ENCODE data around the gene B3GNT7. TPM values are rescaled to one million over a fixed set of nuclear protein-coding genes. Genes with fewer than 3 reads are reported as not detected.

B3GNT7 gene
- total RNA-seq, 1 experiment from 2014 or later = 8.9 TPM

DNA sequence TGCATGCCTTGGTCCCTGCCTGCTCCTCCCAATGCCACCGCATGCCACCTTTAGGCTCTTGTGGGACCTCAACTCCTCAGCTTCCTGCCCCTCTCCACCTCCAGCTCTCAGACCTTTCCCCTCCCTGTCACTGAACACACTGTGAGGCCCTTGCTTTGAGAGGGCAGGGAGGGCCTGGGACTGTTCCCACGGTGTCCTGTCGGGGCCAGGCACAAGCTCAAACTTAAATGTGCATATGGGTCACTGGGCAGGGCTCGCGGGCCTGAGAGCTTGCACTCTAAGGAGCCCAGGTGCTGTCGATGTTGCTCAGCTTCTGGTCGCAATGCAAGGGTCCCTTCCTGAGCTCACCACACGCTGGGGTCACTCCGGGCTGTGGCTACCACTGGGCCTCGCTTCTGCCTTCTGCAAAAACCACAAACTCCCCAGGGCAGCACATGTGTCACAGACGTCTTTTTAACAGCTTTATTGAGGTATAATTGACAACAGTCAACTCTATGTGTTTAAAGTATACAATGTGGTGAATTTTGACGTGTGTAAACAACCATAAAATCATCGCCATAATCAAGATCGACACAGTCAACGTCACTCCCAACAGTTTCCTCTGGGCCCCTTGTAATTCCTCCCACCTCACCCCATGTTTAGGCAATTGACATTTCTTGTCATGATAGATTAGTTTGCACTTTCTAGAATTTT is 11.9 kb upstream of the B3GNT7 start:
- Mint-ChIP-seq H3K4me3 (ENCODE audit: low read depth, unreplicated experiment) (no peak overlapping the region), H3K4me1 (ENCODE audit: low read depth, unreplicated experiment) (peaks cover 10% of the 10 kb centered on the region), H3K36me3 (ENCODE audit: insufficient read depth, unreplicated experiment) (peaks cover 5% of the 10 kb centered on the region), H3K9me3 (ENCODE audit: low read depth, unreplicated experiment) (peaks cover 5% of the 10 kb centered on the region), H3K27ac (ENCODE audit: unreplicated experiment) (no peak overlapping the region), H3K27me3 (ENCODE audit: unreplicated experiment) (peaks cover 15% of the 10 kb centered on the region)
- intact Hi-C loops (cut with micrococcal nuclease; ENCODE audit: unreplicated experiment) = no loop called here
- no peak for DNase-seq
- TF ChIP-seq, protein P1, sequence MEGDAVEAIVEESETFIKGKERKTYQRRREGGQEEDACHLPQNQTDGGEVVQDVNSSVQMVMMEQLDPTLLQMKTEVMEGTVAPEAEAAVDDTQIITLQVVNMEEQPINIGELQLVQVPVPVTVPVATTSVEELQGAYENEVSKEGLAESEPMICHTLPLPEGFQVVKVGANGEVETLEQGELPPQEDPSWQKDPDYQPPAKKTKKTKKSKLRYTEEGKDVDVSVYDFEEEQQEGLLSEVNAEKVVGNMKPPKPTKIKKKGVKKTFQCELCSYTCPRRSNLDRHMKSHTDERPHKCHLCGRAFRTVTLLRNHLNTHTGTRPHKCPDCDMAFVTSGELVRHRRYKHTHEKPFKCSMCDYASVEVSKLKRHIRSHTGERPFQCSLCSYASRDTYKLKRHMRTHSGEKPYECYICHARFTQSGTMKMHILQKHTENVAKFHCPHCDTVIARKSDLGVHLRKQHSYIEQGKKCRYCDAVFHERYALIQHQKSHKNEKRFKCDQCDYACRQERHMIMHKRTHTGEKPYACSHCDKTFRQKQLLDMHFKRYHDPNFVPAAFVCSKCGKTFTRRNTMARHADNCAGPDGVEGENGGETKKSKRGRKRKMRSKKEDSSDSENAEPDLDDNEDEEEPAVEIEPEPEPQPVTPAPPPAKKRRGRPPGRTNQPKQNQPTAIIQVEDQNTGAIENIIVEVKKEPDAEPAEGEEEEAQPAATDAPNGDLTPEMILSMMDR (IDR thresholded peaks at IDR 0.05; ENCODE audit: unreplicated experiment) = no peak
- BruUV-seq (replicated peaks) = no TSS peak
- CTCF ChIA-PET = no interaction called here

DNA sequence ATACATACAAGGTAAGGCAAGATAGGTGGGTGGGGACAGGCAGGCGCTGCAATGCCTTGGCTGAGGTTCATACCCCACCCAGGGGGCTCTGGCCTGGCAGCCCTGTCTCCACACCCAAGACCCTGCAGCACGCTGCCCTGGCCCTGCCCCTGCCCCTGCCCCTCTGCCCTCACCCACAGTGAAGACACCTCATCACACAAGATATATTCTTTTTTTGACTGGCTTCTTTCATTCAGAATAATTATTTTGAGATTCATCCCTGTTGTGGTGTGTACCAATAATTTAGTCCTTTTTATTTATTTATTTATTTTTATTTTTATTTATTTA is 11.4 kb upstream of the B3GNT7 start:
- DNase-seq = no peak
- H3K36me3 Mint-ChIP-seq (ENCODE audit: insufficient read depth, unreplicated experiment) = peaks cover 5% of the 10 kb centered on the region
- no TSS peak for BruUV-seq (replicated peaks)

DNA sequence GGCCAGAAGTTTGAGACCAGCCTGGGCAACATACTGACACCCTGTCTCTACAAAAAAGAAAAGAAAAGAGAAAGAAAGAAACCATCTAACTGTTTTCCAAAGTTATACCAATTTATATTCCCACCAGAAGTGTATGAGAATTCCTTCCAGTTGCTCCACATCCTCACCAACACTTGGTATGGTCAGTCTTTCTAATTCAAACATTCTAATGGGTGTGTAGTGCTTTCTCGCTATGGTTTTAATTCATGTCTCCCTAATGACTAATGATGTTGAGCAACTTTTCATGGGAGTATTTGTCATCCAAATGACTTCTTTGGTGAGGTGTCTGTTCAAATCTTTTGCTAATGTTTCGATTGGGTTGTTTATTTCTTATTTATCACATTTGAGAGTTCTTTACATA is 10.5 kb upstream of the B3GNT7 start:
- Mint-ChIP-seq H3K27ac (ENCODE audit: unreplicated experiment) (no peak overlapping the region), H3K27me3 (ENCODE audit: unreplicated experiment) (peaks cover 15% of the 10 kb centered on the region), H3K36me3 (ENCODE audit: insufficient read depth, unreplicated experiment) (peaks cover 5% of the 10 kb centered on the region), H3K4me3 (ENCODE audit: low read depth, unreplicated experiment) (no peak overlapping the region), H3K9me3 (ENCODE audit: low read depth, unreplicated experiment) (peaks cover 5% of the 10 kb centered on the region), H3K4me1 (ENCODE audit: low read depth, unreplicated experiment) (peaks cover 12% of the 10 kb centered on the region)
- intact Hi-C loops (cut with micrococcal nuclease; ENCODE audit: unreplicated experiment) = no loop called here
- CTCF ChIA-PET = no interaction called here
- BruUV-seq (replicated peaks) = no TSS peak
- DNase-seq = no peak
- TF ChIP-seq, protein P1 (IDR thresholded peaks at IDR 0.05; ENCODE audit: unreplicated experiment) = no peak

More for the DNA sequence above, 11.4 kb upstream of the B3GNT7 start:
- intact Hi-C loops (cut with micrococcal nuclease; ENCODE audit: unreplicated experiment) = no loop called here
- Mint-ChIP-seq H3K27me3 (ENCODE audit: unreplicated experiment) (peaks cover 15% of the 10 kb centered on the region), H3K4me1 (ENCODE audit: low read depth, unreplicated experiment) (peaks cover 12% of the 10 kb centered on the region), H3K27ac (ENCODE audit: unreplicated experiment) (no peak overlapping the region), H3K4me3 (ENCODE audit: low read depth, unreplicated experiment) (no peak overlapping the region), H3K9me3 (ENCODE audit: low read depth, unreplicated experiment) (peaks cover 5% of the 10 kb centered on the region)
- CTCF ChIA-PET = no interaction called here
- TF ChIP-seq, protein P1 (IDR thresholded peaks at IDR 0.05; ENCODE audit: unreplicated experiment) = no peak

DNA sequence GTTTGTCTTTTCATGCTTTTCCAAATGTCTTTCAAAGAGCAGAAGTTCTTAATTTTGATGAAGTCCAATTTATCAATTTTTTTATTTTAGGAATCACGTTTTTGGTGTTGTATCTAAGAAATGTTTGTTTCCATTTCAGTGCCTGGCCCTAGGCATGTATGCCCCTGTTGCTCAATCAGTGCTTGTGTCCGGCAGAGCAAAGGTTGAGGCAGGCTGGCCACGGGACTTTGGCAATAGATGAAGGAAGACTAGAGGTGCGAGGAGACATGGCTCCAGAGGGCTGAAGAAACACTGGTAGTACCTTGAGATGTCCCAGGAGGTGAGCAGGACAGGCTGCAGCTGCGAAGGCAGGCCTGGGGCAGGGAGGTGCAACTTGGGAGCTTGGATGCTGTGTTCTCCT is 10.1 kb upstream of the B3GNT7 start:
- CTCF ChIA-PET = no interaction called here
- peaks cover 5% of the 10 kb centered on the region for H3K36me3 Mint-ChIP-seq (ENCODE audit: insufficient read depth, unreplicated experiment)
- BruUV-seq (replicated peaks) = no TSS peak
- peaks cover 5% of the 10 kb centered on the region for H3K9me3 Mint-ChIP-seq (ENCODE audit: low read depth, unreplicated experiment)
- H3K27me3 Mint-ChIP-seq (ENCODE audit: unreplicated experiment) = peaks cover 15% of the 10 kb centered on the region
- no peak overlapping the region for H3K4me3 Mint-ChIP-seq (ENCODE audit: low read depth, unreplicated experiment)
- TF ChIP-seq, protein P1 (IDR thresholded peaks at IDR 0.05; ENCODE audit: unreplicated experiment) = no peak
- intact Hi-C loops (cut with micrococcal nuclease; ENCODE audit: unreplicated experiment) = no loop called here
- H3K4me1 Mint-ChIP-seq (ENCODE audit: low read depth, unreplicated experiment) = peaks cover 12% of the 10 kb centered on the region
- DNase-seq = no peak
- no peak overlapping the region for H3K27ac Mint-ChIP-seq (ENCODE audit: unreplicated experiment)
